Liver (tissue), 3 donors: ENCODE measurements around the gene ZFP69B.

Experiments
- CTCF ChIP-seq: fragments of 150-350 bp; IDR thresholded peaks from 2 replicates; pipeline ENCODE4 v1.5.1; 2017; ENCODE audit warnings: improper control_type of control experiment, low read depth, low read length; ENCODE audit not compliant: missing input control
- EGR1 ChIP-seq, 2 donors: IDR thresholded peaks; 2 replicates each; pipeline ENCODE4 v1.6.1; 2016 to 2018; ENCODE audit warnings: antibody characterized with exemption in 2 of 2, low read depth in 2 of 2
- FOXA1 ChIP-seq: IDR thresholded peaks from 2 replicates; pipeline ENCODE4 v1.6.1; 2016; ENCODE audit warnings: antibody characterized with exemption
- HNF4G ChIP-seq: IDR thresholded peaks from 2 replicates; pipeline ENCODE4 v1.6.1; 2016; ENCODE audit warnings: antibody characterized with exemption
- MAX ChIP-seq: IDR thresholded peaks from 2 replicates; pipeline ENCODE4 v1.6.1; 2016; ENCODE audit warnings: antibody characterized with exemption
- RAD21 ChIP-seq, 2 donors: IDR thresholded peaks; 2 replicates each; pipeline ENCODE4 v1.6.1; 2016; ENCODE audit warnings: antibody characterized with exemption in 2 of 2, mild to moderate bottlenecking in 2 of 2
- RXRA ChIP-seq, 2 donors: IDR thresholded peaks; 2 replicates each; pipeline ENCODE4 v1.6.1; 2017 to 2018; ENCODE audit warnings: antibody characterized with exemption in 2 of 2, mild to moderate bottlenecking in 1 of 2
- YY1 ChIP-seq: IDR thresholded peaks from 2 replicates; pipeline ENCODE4 v1.6.1; 2016; ENCODE audit warnings: antibody characterized with exemption, mild to moderate bottlenecking
- ZBTB33 ChIP-seq: IDR thresholded peaks from 2 replicates; pipeline ENCODE4 v1.6.1; 2016; ENCODE audit warnings: antibody characterized with exemption
- donor health status: healthy.
- donor health status: healthy.

- TF ChIP-seq CTCF (no peak), EGR1 (IDR thresholded peaks at IDR 0.05; ENCODE audit: low read depth in 2 of 2) (no peak), MAX (peak; percentile 46), YY1 (peak; percentile 76), RAD21 (IDR thresholded peaks at IDR 0.05) (peak; percentile 20 to 31), RXRA (IDR thresholded peaks at IDR 0.05) (peak; percentile 1 to 4), ZBTB33 (peak; percentile 96), FOXA1 (no peak), HNF4G (no peak)
Measured at GRCh38 chr1:40508375-40509341, 58.4 kb downstream of the ZFP69B start, which contains the start of gene EXO5.
